ENCODE measurements around the gene CLBA1. TPM values are rescaled to one million over a fixed set of nuclear protein-coding genes. Genes with fewer than 3 reads are reported as not detected.

The CLBA1 gene
- polyA plus RNA-seq, 1 of the 3 experiments (the other 2 are of a cell fraction): 18.5 TPM

DNA sequence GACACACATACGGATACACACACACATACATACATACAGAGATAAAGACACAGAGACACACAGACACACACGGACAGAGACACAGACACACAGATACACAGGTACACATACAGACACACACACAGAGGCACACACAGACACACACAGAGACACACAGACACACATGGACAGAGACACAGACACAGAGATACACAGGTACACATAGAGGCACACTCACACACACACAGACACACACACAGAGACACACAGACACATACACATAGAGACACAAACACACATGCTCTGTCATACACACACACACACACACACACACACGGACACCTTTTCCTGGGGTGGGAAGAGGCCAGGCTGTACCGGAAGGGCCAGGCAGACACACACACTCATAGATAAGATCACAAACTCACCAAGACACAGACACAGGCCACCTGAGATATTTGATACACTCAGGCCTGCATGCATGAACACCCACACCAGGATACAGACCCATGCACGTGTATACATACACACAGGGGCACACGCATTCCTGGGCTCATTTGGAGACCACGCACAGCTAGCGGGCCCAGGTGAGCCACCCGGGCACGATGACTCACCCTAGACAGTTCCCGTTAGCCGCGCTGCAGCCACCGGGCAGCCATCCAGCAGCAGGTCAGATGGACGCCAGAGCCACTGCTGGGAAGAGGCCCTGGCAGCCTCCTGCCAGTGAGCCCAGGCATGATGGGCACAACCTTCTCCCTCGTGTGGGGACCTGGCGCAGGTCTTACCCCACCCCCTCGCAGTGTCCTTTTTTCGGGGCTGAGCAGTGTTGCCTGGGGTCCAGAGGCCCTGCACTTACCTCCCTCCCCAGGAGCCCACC, 5.6 kb upstream of the CLBA1 start (continued):
- TF ChIP-seq, protein P1, sequence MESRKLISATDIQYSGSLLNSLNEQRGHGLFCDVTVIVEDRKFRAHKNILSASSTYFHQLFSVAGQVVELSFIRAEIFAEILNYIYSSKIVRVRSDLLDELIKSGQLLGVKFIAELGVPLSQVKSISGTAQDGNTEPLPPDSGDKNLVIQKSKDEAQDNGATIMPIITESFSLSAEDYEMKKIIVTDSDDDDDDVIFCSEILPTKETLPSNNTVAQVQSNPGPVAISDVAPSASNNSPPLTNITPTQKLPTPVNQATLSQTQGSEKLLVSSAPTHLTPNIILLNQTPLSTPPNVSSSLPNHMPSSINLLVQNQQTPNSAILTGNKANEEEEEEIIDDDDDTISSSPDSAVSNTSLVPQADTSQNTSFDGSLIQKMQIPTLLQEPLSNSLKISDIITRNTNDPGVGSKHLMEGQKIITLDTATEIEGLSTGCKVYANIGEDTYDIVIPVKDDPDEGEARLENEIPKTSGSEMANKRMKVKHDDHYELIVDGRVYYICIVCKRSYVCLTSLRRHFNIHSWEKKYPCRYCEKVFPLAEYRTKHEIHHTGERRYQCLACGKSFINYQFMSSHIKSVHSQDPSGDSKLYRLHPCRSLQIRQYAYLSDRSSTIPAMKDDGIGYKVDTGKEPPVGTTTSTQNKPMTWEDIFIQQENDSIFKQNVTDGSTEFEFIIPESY (IDR thresholded peaks at IDR 0.05; ENCODE audit: borderline replicate concordance, low read depth): no peak
- peak; percentile 84 for TF ChIP-seq TCF12 (IDR thresholded peaks at IDR 0.05)
- TF ChIP-seq, protein P2, sequence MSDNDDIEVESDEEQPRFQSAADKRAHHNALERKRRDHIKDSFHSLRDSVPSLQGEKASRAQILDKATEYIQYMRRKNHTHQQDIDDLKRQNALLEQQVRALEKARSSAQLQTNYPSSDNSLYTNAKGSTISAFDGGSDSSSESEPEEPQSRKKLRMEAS (IDR thresholded peaks at IDR 0.05; ENCODE audit: low read depth): peak; percentile 79
- peak; percentile 76 for TF ChIP-seq GATA2 (CRISPR knock-in tag; IDR thresholded peaks at IDR 0.05)
- no peak for TF ChIP-seq TAF1 (IDR thresholded peaks at IDR 0.05; ENCODE audit: borderline replicate concordance, low read depth, low read length)
- TF ChIP-seq SMC3 (IDR thresholded peaks at IDR 0.05; ENCODE audit: low read depth, low read length): peak; percentile 2; the same call in 1 of the 2 replicates
- no peak; the same call in 1 of the 2 replicates for TF ChIP-seq JUND (IDR thresholded peaks at IDR 0.05)

DNA sequence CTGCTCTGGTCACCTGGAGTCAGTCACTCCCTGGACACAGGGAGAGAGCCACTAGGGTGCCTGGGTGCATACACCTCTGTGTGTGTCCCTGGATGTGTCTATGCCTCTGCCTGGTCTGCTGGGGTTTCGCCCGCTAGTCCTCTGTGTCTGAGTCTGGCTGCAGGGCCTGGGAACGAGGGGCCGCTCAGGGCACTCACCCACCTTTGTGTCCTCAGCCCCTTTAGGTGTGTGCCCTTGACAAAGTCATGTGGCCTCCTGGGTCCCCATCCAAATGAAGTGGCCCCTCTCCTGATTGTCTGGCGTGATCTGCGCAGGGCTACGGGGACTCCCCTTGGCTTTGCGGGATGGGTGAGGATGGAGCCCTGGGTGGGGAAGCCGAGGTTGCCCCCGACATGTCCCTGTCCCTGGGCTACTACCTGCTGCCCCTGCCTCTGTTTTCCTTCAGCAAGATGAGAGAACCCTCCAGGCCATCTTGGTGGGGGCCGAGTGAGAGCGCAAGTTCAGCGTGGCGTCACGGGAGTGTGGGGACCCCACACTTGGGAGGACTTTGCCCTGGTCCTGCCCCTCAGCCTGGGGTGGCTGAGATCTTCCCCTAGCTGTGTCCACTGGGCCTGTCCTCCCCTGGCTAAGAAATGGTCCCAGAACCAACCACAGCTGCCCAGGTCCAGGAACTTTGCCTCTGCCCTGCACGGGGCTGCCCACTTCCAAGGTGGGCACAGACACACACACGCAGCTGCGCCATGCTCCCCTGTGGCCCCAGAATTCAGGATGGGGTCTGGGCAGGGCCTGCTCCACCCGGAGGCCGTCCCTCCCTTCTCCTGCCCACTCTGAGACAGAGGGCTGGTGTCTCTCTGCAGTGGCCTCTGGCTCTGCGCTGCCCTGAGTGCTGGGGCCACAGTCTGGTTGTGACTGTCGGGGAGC, 4.7 kb upstream of the CLBA1 start:
- CTCF ChIA-PET: interaction anchor here (0.6 to 5.8 kb wide), 2 partner anchors 64 to 109 kb away, joined by 5 to 37 read pairs; no protein-coding TSS in a partner anchor
- H3K27ac ChIP-seq (ENCODE audit: low read depth in 2 of 2, low read length in 1 of 2): peak overlapping the region in 1 of 2 experiments; percentile 95; a peak in 2 of 4 replicates
- peaks cover 3 to 76% of the 10 kb centered on the region in 2 experiments; a peak in 2 of 4 replicates for H3K4me1 ChIP-seq (ENCODE audit: control insufficient read depth in 1 of 2, insufficient read depth in 2 of 2, low read depth in 1 of 2, low read length in 1 of 2)
- peak overlapping the region; percentile 11; the same call in 1 of the 2 replicates for H3K4me2 ChIP-seq
- 87% methylated on average over 12 of the region's 22 CpGs for WGBS (ENCODE audit: low lambda C conversion rate)
- H3K79me2 ChIP-seq (ENCODE audit: insufficient read depth): peaks cover 12% of the 10 kb centered on the region; the same call in 1 of the 2 replicates
- H3K36me3 ChIP-seq (replicated peaks in 1 of 2; ENCODE audit: control insufficient read depth in 1 of 2, insufficient read depth in 2 of 2, low read length in 1 of 2): no peaks in the 10 kb centered on the region
- TF ChIP-seq POLR2AphosphoS5 (IDR thresholded peaks at IDR 0.05; ENCODE audit: low read depth, low read length): no peak
- TF ChIP-seq RFX5 (IDR thresholded peaks at IDR 0.05; ENCODE audit: low read length): no peak
- TF ChIP-seq, protein P3, sequence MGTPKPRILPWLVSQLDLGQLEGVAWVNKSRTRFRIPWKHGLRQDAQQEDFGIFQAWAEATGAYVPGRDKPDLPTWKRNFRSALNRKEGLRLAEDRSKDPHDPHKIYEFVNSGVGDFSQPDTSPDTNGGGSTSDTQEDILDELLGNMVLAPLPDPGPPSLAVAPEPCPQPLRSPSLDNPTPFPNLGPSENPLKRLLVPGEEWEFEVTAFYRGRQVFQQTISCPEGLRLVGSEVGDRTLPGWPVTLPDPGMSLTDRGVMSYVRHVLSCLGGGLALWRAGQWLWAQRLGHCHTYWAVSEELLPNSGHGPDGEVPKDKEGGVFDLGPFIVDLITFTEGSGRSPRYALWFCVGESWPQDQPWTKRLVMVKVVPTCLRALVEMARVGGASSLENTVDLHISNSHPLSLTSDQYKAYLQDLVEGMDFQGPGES (IDR thresholded peaks at IDR 0.05; ENCODE audit: low read depth, low read length): no peak
- no peak for TF ChIP-seq ELF1 (IDR thresholded peaks at IDR 0.05)
- TF ChIP-seq, protein P4, sequence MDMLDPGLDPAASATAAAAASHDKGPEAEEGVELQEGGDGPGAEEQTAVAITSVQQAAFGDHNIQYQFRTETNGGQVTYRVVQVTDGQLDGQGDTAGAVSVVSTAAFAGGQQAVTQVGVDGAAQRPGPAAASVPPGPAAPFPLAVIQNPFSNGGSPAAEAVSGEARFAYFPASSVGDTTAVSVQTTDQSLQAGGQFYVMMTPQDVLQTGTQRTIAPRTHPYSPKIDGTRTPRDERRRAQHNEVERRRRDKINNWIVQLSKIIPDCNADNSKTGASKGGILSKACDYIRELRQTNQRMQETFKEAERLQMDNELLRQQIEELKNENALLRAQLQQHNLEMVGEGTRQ (IDR thresholded peaks at IDR 0.05; ENCODE audit: borderline replicate concordance, low read depth, low read length): no peak
- no peak for TF ChIP-seq RAD21 (IDR thresholded peaks at IDR 0.05; ENCODE audit: low read length)
- no peak for TF ChIP-seq MEF2A (IDR thresholded peaks at IDR 0.05; ENCODE audit: borderline replicate concordance, low read depth)
- TF ChIP-seq, protein P5, sequence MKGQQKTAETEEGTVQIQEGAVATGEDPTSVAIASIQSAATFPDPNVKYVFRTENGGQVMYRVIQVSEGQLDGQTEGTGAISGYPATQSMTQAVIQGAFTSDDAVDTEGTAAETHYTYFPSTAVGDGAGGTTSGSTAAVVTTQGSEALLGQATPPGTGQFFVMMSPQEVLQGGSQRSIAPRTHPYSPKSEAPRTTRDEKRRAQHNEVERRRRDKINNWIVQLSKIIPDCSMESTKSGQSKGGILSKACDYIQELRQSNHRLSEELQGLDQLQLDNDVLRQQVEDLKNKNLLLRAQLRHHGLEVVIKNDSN (IDR thresholded peaks at IDR 0.05; ENCODE audit: borderline replicate concordance, low read depth): no peak
- TF ChIP-seq NRF1 (IDR thresholded peaks at IDR 0.05; ENCODE audit: low read depth, low read length): no peak
- no peak for TF ChIP-seq YY1 (IDR thresholded peaks at IDR 0.05; ENCODE audit: low read depth)
- TF ChIP-seq RXRA (IDR thresholded peaks at IDR 0.05; ENCODE audit: borderline replicate concordance, low read depth): no peak
- TF ChIP-seq SIN3A (IDR thresholded peaks at IDR 0.05; ENCODE audit: borderline replicate concordance, low read depth, low read length): no peak
- no peak for TF ChIP-seq FOXJ3 (CRISPR knock-in tag; IDR thresholded peaks at IDR 0.05)
- no peak for TF ChIP-seq GATA2 (CRISPR knock-in tag; IDR thresholded peaks at IDR 0.05)
- no peak for TF ChIP-seq FOSL2 (IDR thresholded peaks at IDR 0.05; ENCODE audit: borderline replicate concordance, low read depth)
- no peak for TF ChIP-seq FOXM1 (IDR thresholded peaks at IDR 0.05; ENCODE audit: low read depth)
- no peak for TF ChIP-seq CHD2 (IDR thresholded peaks at IDR 0.05; ENCODE audit: low read length, partially characterized antibody)
- TF ChIP-seq, protein P2 (IDR thresholded peaks at IDR 0.05; ENCODE audit: low read depth): no peak
- no peak for TF ChIP-seq EP300 (IDR thresholded peaks at IDR 0.05; ENCODE audit: borderline replicate concordance in 1 of 2, low read depth in 1 of 2, low read length in 1 of 2)
- no peaks in the 10 kb centered on the region for H4K20me1 ChIP-seq (ENCODE audit: insufficient read depth)
- H3K4me3 ChIP-seq (ENCODE audit: low read depth in 2 of 2, low read length in 1 of 2): no peak overlapping the region
- H3K9me3 ChIP-seq: no peaks in the 10 kb centered on the region
- H3K9ac ChIP-seq: no peak overlapping the region
- H3K9me2 ChIP-seq: no peaks in the 10 kb centered on the region
- peaks cover 8% of the 10 kb centered on the region for H3F3A ChIP-seq (replicated peaks; ENCODE audit: insufficient read depth)
- no peaks in the 10 kb centered on the region for H3K27me3 ChIP-seq (ENCODE audit: insufficient read depth)
- DNase-seq: no peak
- POLR2A ChIA-PET: no interaction called here
- no peak overlapping the region for H2AFZ ChIP-seq (ENCODE audit: low read depth)
